GM12891 (cell line): ENCODE data around the gene SYTL1.

Experiments
- POLR2A ChIP-seq: IDR thresholded peaks from 2 replicates; pipeline ENCODE4 v1.6.1; 2011; ENCODE audit warnings: low read depth, low read length, control low read depth
- SPI1 ChIP-seq: IDR thresholded peaks from 2 replicates; pipeline ENCODE4 v1.6.1; 2011; ENCODE audit warnings: low read depth, low read length, control low read depth
- TAF1 ChIP-seq: IDR thresholded peaks from 2 replicates; pipeline ENCODE4 v1.6.1; 2011; ENCODE audit warnings: low read depth, low read length, control low read depth

- no peak for TF ChIP-seq POLR2A
- no peak for TF ChIP-seq TAF1
- TF ChIP-seq SPI1, result peak; percentile 56; the same call in 1 of the 2 replicates
Observed at GRCh38 chr1:27302612-27303011, 39.2 kb upstream of the SYTL1 start.
